ENCODE data around the gene CTNNA3.

DNA sequence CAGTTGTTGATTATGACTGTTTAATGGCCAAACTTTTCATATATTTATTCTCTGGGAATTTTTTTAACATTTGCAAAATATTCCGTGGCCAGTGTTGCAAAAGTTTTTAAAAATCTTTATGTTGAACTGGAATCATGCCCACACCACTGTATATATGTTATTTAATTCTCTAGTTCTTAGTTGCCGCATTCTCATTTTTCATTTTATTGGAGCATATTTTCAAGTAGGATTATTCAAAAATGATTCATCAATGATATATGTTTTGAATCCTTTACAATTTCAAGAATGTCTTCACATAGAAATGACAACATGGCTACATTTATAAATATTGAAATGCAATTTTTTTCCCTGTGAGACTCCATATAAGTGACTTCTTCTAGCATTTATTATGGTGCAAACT is 958.8 kb downstream of the CTNNA3 start:
- no peak for TF ChIP-seq POLR2A (IDR thresholded peaks at IDR 0.05)
- TF ChIP-seq, protein P1, sequence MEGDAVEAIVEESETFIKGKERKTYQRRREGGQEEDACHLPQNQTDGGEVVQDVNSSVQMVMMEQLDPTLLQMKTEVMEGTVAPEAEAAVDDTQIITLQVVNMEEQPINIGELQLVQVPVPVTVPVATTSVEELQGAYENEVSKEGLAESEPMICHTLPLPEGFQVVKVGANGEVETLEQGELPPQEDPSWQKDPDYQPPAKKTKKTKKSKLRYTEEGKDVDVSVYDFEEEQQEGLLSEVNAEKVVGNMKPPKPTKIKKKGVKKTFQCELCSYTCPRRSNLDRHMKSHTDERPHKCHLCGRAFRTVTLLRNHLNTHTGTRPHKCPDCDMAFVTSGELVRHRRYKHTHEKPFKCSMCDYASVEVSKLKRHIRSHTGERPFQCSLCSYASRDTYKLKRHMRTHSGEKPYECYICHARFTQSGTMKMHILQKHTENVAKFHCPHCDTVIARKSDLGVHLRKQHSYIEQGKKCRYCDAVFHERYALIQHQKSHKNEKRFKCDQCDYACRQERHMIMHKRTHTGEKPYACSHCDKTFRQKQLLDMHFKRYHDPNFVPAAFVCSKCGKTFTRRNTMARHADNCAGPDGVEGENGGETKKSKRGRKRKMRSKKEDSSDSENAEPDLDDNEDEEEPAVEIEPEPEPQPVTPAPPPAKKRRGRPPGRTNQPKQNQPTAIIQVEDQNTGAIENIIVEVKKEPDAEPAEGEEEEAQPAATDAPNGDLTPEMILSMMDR (IDR thresholded peaks at IDR 0.05): no peak
